SKM-1 (cell line): ENCODE measurements around the gene USPL1.

Experiments
- DNase-seq: peaks from one replicate; lab custom pipeline; 2025; ENCODE audit not compliant: unreplicated experiment; lab: John Stamatoyannopoulos, UW

The USPL1 gene

DNA sequence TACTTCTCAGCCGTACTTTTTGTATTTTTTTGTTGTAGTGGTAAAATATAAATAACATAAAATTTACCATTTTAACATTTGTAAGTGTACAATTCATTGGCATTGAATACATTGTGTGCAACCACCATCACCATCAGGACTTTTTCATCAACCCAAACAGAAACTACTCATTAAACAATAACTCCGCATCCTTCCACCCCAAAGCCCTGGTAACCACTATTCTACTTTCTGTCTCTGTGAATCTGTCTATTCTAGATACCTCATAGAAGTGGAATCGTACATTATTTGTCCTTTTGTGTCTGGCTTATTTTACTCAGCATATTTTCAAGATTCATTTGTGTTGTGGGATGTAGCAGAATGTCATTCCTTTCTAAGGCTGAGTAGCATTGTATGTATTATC, 38.5 kb downstream of the USPL1 start:
- no peak for DNase-seq

DNA sequence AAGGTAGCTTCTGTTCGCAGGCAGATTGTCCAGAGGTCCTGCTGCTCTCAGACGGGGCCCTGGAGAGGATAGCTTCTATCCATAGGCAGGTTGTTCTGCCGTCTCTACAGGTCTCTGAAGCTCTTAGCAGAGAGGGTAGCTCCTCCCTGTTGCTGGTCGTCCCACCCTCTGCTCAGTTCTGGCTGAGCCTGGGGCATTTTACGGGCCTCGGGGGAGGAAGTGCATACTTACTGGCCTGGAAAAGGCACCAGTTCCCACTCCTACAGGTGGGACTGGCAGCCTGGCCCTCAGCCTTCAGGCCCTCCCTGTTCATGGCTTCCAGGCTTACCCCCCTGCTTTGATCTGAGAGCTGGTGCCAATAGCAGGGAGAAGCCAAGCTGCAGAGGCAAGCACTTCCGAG, 42.3 kb downstream of the USPL1 start:
- no peak for DNase-seq

DNA sequence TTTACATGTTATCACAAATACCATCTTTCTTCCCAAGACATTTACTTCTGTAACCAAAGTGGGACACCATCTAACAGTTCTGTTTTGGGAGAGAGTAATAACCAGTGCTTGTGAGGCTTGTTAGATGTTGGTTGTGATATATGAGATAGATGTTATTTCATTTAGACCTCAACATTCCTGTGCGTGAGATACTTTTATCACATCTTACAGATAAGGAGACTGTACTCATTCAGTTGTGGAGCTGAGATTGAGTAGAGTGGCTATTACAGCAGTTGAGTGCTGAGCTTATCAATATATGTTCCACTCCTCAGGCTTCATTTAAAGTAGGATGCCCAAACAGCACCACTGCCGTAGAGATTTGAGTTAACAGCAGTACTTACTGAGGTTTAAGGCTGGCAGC, 43.1 kb downstream of the USPL1 start:
- no peak for DNase-seq

DNA sequence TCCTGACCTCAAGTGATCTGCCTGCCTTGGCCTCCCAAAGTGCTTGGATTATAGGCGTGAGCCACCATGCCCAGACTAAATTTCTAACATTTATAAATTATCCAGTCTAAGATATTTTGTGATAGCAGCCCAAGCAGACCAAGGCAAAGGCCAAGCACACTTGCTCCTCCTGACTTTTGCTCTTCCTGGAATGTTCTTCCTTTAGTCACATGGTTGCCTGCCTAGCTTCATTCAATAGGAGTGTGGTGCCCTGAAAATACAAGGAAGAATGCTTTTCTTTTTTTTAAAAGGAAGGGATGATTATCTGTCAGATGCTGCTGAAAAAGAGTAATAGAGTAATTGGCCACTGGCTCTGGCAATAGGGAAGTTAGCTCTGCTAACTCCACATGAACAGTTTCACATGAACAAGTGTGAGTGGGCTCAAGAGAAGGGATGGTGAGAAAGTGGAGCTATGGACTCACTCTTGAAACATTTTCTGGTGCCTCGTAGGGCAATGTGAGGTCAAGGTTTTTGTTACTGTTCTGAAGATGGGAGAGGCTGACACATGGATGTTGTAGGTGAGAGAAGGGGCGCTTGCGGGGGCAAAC, 47.1 kb downstream of the USPL1 start:
- DNase-seq, result no peak

DNA sequence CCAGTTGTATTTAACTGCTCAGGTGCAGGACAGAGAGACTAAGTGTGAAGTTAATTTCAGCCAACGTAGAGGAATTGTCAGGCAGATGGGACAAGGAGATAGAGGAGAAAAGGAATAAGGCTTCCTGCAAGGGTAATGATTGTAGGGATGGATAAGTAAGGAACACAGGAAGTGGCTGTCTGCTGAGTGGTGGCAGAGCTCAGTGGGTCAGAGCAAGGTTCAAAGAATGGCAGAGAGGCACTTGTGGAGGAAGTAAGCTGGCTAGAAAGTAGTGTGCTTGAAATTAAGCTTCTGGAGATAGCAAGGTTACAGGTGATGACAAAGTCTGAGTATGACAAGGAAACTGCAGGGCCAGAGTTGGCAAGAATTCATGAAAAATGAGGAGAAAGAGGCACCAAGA, 47.9 kb downstream of the USPL1 start:
- no peak for DNase-seq

DNA sequence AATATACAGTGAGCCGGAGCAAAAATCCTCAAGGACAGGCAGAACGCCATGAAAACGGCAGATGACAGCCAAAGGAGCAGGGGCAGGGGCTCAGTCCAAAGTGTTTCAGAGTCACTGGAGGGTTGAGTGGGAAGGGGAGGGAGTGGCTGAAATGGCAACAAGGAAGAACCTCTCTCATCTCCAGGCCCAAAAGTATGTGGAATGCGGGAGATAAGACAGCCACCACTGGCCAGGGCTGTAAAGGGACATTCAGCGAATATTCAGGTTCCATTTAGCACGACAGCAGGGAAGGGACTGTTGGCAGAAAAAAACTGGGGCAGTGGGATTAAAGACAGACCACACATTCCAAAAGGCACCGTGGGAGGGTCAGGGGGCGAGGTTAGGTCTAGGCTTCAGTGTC, 48.4 kb downstream of the USPL1 start:
- DNase-seq, result no peak

DNA sequence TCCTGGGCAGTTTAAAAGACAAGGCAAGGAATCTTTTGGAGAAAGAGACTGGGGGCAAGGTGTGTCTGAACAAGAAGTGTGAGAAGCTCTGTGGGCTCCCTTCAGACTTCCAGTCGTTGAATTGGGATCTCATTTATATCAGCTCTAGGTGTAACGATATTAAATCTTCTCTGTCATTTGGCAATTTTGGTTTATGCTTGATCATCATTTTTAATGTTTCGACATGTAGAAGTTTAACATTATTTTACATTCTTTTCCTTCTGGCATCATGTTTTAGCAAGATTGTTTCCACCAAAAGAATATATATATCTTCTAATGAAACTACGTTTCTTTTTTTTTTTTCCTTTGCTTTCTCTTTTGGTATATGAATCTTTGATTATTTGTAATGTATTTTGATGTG, 49.3 kb downstream of the USPL1 start:
- no peak for DNase-seq

DNA sequence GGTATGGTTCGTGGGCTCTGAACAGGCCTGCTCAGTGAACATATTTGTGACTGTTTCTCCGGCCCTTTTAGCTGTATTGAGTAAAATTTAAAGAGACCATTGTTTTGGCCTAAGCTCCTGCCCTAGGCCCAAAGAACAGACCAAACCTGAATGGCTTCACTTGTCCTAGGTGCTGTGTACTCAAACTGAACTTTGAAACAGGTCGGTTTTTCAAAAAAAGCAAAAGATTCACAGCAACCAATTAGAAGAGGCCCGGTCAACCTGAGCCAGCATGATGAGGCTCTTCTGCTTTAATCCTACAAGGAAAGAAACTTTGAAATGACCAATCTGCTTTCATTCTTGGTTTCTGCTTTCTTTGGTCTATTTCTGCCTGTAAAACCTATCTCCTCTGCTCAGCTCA, 50.6 kb downstream of the USPL1 start:
- DNase-seq, result no peak

DNA sequence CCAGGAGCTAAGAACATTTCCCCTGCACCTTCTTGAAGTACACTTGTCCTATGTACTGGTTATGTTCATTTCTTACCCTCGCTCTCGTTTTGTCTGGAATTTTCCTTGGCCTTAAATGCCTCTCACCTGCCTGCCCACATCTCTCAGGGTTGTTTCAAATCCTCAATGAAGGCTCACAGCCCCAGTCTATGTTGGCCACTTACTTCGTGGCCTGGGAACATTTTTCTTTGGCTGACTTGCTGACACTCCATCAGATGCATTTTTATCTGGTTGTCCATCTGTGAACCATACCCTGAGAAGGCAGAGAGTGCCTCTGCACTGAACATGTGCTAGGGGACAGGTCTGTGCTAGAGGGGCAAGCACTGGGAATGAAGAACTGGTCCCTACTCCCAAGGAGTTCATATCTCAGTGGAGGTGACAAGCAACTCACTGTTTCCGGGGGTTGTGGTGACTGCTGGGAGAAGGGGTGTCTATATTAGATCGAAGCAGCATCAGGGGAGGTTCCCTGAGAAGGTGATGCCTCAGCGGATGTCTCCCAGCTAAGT, 53.6 kb downstream of the USPL1 start:
- DNase-seq, result no peak

DNA sequence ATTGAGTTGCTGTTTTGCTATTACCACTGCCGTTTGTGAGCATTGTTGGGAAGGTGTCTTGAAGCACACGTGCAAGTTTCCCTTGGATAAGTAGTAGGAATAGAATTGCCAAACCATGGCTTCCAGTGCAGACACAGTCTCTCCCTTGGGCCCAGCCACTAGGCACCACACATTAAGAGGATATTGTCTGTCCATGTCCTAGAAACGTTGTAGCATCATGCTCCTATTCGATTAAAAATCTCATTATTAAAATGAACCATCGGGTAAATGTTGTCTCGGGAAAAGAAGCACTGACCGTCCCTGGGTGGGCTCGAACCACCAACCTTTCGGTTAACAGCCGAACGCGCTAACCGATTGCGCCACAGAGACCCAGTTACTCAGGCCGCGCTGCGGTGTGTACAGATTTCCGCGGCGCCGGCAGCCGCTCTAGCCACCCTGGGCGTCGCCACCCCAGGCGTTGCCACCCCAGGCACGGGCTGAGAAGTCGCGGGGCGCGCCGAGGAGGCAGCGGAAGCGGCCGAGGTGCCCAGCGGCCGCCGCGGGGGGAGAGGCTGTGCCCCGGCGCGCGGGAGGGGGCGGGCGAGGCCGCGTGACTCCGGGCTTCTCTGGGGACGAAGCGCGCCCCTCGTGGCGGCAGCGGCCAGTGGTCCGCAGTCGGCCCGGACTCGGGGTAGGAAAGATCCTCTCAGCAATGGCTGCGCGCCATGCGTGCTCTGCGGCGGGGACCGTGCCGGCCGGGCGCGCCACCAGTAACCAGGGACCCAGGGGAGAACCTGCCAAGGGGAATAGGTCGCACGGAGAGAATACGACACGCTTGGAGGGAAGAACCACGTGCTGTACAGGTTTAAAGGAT, 56.2 kb downstream of the USPL1 start:
- peak; percentile 50 for DNase-seq

DNA sequence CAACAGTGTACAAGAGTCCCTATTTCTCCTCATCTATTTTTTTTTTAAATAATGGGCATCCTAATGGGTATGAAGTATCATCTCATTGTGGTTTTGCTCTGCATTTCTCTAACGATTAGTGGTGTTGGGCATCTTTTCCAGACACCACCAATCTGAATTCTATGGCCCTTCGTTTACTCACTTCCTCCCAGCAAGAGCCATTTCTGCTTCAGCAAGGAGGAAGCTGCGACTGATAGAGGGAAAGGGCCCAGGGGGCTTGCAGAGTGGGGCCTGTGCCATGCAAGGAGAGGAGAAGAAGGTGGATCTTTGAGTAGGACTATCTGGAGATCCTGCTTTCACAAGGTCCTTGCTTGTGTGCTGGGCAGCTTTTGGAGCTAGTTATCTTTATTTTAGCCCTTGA, 58.0 kb downstream of the USPL1 start:
- no peak for DNase-seq

DNA sequence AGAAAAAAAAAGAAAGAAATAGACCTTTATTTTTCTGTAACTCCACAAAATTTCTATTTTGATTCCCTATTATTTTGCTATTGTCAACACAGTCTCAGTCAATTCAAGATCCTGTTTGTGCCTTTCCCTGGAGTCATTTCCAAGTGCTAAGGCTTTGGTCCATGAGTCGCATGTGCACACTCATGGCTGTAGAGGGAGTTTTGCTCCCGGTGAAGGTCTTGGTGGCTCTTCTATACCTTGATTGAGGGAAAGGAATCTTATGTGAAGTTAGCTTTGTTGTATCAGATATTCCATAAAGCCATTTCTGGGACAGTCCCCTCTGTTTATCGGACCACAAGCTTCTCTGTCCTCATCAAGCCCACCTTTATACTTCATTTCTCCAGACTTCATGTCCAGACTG, 59.0 kb downstream of the USPL1 start:
- no peak for DNase-seq

DNA sequence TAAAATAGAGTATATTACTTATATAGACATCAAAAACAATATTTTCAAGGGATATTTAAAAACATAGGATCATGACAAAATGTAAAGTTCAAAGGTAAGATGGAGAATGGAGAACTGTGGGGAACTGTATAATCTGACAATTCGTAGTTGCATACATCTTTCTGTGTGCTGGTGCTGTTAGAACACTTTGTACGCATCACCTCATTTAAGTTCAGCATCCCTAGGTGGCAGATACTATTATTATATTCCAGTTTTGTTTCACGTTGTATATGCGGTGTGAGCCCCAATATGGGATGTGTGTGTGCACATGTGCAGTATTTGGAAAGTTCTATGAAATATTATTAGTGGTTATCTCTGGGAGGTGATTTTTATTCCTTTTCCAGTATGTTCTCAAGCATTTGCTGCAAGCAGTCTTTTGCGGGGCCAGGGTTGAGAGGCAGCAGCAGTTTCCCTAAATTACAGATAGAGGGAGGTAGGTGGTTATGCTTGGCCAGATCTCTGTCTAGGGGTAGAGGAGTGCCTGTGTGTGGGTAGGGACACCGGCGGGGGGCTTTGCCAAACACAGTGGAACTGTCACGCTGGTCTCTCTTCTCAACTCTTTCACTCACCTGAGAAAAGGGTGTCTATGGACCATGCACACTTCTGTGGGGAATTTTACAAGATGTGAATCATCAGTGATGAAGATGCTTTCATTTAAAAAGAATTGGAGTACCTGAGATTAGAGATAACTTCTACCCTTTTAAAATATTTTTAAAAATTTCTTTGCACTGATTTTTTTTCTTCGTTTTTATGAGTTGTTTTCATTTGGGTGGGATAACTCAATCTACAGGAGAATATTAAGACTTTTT, 62.0 kb downstream of the USPL1 start:
- peak; percentile 20 for DNase-seq

DNA sequence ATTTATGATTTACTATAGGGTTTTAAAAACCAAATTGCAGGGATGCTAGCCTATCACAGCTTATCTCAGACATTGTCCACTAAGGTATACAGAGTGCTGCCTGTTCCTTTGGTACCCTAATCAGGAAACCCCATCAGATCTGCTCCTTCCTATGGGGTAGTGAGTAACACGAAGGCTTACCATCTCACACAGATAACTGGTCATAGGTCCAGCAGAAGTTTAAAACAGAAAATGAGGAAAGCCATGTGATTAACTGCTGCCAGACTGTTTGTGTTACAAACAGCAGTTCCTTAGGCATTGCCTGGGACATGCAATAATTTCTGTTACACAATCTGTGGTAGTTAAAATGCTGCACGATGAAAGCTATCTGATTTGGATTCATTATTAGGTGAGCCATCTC, 64.1 kb downstream of the USPL1 start:
- DNase-seq, result no peak

DNA sequence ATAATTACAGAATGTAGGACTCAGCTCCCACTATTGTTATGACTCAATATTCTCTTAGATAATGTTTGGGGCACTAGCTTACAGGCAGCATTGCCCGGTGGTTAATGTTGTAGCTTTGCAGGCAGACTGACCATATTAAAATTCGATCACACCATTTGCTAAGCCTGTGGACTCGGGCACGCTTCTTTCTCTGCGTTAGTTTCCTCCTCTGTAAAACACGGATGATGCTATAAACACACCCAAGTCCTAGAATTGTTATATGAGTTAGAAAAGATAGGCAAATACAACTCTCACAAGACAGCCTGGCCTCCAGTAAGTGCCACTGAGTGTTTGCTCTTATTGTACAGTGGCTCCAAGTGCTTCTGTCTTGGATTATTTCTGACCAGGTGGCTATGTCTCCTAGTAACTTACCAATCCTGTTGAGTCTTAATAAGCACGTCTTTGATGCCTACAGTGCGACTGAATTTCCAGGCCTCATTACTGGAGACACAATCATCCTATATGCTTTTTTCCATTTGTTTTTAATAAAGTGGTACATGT, 67.7 kb downstream of the USPL1 start:
- DNase-seq, result no peak

DNA sequence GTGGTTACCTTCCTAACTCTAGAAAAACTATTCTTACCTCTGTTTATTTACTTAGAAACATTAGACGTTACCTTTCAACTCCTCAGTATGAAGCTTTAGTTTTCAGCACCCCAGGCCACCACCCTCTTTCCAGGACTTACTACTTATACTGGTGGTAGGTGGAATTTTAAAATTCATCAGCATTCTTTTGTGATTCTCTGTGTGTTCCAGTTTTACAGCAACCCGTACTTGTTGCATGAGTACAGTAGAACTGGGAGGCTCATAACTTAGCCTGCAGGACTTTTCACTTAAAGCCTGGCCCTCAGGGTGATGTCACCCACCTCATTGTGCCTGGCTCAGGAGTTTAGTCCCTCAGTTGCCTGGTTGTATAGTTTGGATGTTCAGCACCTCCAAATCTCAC, 68.3 kb downstream of the USPL1 start:
- no peak for DNase-seq

DNA sequence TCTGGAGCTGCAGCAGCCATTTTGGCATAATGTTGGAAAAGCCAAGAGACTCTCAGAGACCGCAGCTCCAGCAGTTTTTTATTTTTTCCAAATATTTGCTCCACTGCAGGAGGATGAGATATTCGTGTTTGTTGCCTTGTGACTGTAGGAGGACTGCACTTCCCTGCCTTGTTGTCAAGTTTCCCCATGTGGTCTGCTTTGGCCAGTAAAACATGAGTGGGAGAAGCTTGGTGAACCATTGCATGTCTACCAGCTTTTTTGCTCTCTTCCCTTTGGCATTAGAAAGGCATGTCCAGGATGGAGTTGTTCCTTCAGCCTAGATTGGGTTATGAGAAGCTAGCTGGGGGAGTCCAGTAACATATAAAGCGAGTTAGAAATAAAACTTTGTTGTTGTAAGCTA, 69.9 kb downstream of the USPL1 start:
- no peak for DNase-seq

DNA sequence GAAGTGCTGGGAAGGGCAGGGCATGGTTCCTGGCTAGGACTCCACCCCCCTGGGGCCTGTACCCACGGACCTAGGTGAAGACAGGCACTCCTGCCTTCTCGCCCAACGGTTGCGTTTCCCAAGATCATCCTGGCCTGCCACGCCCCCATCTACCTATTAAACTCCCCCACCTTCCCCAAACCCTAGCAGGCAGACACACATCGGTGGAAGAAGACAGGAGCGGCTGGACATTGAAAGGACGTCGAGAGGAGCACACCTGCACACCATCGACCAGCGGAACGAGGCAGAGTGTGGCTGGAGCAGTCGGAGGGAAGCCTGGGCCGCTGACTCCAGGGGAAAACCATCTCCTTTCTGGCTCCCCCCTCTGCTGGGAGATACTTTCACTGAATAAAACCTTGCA, 72.0 kb downstream of the USPL1 start:
- no peak for DNase-seq

DNA sequence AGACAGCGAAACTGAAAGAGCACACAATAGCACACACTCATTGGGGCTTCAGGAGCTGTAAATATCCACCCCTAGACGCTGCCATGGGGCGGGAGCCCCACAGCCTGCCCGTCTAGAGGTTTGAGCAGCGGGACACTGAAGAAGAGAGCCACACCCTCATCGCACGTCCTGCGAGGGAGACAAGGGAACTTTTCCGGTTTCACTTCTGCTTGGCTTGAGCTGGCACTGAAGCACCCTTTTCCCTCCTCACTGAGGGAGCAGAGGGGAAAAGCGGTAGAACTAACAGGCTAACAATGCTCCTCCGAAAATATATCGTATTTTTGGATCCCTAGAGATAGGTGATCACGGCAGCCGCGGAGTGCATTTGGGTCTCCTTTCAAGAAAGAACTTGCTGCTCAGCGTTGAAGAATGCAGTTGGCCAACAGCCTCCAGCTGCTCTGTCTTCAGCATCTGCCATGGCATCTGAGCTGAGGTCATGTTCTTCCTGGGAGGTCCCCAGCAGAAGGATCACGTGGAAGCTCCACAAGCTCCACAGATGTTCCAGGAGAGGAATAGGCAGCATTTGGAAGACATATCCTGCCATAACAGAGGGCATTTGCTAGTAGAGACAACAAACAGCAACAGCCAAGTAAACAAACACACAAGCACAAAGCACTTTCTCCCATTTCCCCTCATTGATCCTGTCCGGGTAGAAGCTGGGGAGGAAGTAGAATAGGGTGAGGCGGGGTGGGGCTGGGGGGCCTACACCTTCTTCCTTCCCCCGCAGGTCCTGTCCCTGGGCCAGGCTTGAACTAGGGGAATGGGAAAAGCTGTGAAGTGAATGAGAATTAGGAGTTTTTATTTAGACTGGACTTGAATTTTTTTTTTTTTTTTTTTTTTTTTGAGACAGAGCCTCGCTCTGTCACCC, 72.8 kb downstream of the USPL1 start:
- peak; percentile 39 for DNase-seq

DNA sequence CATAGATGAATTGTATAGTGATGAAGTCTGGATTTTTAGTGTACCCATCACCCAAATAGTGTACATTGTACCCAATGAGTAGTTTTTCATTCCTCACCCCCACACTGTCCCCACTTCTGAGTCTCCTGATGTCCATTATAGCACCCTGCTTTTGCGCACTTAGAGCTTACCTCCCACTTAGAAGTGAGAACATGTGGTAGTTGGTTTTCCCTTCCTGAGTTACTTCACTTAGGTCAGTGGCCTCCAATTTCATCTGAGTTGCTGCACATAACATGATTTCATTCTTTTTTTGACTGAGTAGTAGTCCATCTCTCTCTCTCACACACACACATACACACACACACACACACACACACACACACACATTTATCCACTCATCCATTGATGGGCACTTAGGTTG, 74.4 kb downstream of the USPL1 start:
- no peak for DNase-seq
